H1 (cell line): ENCODE measurements around the gene OPCML.

ENCODE experiments used
- JUND ChIP-seq: IDR thresholded peaks from 2 replicates; pipeline ENCODE4 v1.6.1; 2011; ENCODE audit warnings: mild to moderate bottlenecking, improper control_type of control experiment, low read length
- POLR2A ChIP-seq, 2 experiments: IDR thresholded peaks; 1 replicate in 1 of 2; 2 replicates in 1 of 2; pipeline ENCODE4 v1.6.1; 2011; ENCODE audit warnings: low read depth in 2 of 2, low read length in 2 of 2, mild to moderate bottlenecking in 2 of 2; ENCODE audit errors: control extremely low read depth in 1 of 2
- RAD21 ChIP-seq, 2 experiments: IDR thresholded peaks in 1 of 2; conservative IDR thresholded peaks in 1 of 2; 2 replicates each; pipeline ENCODE4 v1.6.1; 2011; ENCODE audit warnings: low read depth in 2 of 2, low read length in 2 of 2, improper control_type of control experiment in 1 of 2, inconsistent platforms in 1 of 2, mild to moderate bottlenecking in 1 of 2, moderate library complexity in 1 of 2
- TF ChIP-seq, protein P1 (sequence below), 3 experiments: IDR thresholded peaks; 1 replicate in 2 of 3; 2 replicates in 1 of 3; pipeline versions ENCODE4 v1.5.1 to v1.6.1; 2011; ENCODE audit warnings: low read length in 3 of 3, mild to moderate bottlenecking in 3 of 3, inconsistent platforms in 2 of 3, low read depth in 1 of 3, moderate library complexity in 1 of 3; ENCODE audit not compliant: insufficient read depth in 1 of 3; ENCODE audit errors: control extremely low read depth in 1 of 3

DNA sequence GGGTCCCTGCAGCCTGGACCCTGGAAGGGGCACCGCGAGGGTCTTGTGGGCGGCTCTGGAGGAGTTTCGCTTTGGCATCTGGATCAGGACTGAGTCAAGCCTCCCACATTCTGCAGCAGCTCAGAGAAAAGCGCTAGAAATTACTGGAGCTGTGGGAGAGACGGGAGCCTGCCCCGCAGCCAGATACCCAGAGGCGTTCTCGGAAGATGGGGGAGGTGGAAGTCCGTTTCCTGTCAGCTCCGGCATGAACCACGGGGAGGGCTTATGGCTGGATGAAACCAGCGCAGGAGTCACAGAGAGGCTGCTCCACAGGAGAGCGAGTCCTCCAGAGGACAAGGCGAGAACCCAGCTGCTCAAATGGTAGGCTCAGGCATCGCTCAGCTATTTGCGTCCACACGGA is 379.3 kb downstream of the OPCML start:
- TF ChIP-seq, protein P1, sequence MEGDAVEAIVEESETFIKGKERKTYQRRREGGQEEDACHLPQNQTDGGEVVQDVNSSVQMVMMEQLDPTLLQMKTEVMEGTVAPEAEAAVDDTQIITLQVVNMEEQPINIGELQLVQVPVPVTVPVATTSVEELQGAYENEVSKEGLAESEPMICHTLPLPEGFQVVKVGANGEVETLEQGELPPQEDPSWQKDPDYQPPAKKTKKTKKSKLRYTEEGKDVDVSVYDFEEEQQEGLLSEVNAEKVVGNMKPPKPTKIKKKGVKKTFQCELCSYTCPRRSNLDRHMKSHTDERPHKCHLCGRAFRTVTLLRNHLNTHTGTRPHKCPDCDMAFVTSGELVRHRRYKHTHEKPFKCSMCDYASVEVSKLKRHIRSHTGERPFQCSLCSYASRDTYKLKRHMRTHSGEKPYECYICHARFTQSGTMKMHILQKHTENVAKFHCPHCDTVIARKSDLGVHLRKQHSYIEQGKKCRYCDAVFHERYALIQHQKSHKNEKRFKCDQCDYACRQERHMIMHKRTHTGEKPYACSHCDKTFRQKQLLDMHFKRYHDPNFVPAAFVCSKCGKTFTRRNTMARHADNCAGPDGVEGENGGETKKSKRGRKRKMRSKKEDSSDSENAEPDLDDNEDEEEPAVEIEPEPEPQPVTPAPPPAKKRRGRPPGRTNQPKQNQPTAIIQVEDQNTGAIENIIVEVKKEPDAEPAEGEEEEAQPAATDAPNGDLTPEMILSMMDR (IDR thresholded peaks at IDR 0.05; ENCODE audit: control extremely low read depth in 1 of 3, insufficient read depth in 1 of 3, low read depth in 1 of 3, low read length in 3 of 3) = no peak
- TF ChIP-seq RAD21 (IDR thresholded peaks at IDR 0.05 in 1 of 2, conservative IDR thresholded peaks at IDR 0.05 in 1 of 2; ENCODE audit: low read depth in 2 of 2, low read length in 2 of 2) (no peak), JUND (no peak), POLR2A (IDR thresholded peaks at IDR 0.05; ENCODE audit: control extremely low read depth in 1 of 2, low read depth in 2 of 2, low read length in 2 of 2) (no peak)
